RWPE1 (cell line): ENCODE results near the gene EPM2A.

ENCODE experiments used
- CTCF ChIA-PET: fragments of 350-600 bp; sonication (Branson Sonifier 250); formaldehyde crosslinking; extraction: SDS; loops from one replicate; lab custom pipeline; 2021; lab: Yijun Ruan, JAX
- POLR2A ChIA-PET: fragments of 400-600 bp; formaldehyde crosslinking; extraction: SDS; loops from one replicate; lab custom pipeline; 2020; ENCODE audit warnings: antibody characterized with exemption; ENCODE audit not compliant: low non-redundant PET; lab: Yijun Ruan, JAX
- DNase-seq: peaks from one replicate; pipeline ENCODE4 v3.0.0; 2012; ENCODE audit warnings: low spot score
- H3K27ac ChIP-seq: fragments of 450-650 bp; 2 replicates; pipeline ENCODE4 v1.5.1; 2017
- TF ChIP-seq, protein P1 (sequence below): fragments of 450-650 bp; conservative IDR thresholded peaks from 2 replicates; pipeline ENCODE4 v1.5.1; 2017; ENCODE audit warnings: low read depth, mild to moderate bottlenecking

Gene EPM2A

DNA sequence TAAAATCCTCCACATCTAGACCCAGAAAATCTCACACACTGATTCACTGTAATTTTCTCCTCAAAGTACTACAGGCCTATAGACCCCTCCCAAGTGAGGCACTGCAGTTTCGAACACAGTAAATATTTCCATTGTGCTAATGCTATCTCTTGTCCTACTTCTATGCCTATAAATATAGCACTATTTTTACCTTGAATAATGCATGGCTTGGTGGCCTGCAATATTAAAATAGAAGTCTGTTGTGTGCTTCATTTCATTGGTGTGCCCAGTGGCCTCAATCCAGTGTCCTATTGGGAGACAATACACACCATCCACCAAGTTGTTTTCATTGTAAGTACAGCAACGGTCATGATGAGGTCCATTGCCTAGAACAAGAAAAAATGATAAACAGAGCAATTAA lies 49.4 kb downstream of the EPM2A start:
- CTCF ChIA-PET: no interaction called here
- POLR2A ChIA-PET: no interaction called here
- TF ChIP-seq, protein P1, sequence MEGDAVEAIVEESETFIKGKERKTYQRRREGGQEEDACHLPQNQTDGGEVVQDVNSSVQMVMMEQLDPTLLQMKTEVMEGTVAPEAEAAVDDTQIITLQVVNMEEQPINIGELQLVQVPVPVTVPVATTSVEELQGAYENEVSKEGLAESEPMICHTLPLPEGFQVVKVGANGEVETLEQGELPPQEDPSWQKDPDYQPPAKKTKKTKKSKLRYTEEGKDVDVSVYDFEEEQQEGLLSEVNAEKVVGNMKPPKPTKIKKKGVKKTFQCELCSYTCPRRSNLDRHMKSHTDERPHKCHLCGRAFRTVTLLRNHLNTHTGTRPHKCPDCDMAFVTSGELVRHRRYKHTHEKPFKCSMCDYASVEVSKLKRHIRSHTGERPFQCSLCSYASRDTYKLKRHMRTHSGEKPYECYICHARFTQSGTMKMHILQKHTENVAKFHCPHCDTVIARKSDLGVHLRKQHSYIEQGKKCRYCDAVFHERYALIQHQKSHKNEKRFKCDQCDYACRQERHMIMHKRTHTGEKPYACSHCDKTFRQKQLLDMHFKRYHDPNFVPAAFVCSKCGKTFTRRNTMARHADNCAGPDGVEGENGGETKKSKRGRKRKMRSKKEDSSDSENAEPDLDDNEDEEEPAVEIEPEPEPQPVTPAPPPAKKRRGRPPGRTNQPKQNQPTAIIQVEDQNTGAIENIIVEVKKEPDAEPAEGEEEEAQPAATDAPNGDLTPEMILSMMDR: no peak
- DNase-seq: no peak
- no peak overlapping the region for H3K27ac ChIP-seq

DNA sequence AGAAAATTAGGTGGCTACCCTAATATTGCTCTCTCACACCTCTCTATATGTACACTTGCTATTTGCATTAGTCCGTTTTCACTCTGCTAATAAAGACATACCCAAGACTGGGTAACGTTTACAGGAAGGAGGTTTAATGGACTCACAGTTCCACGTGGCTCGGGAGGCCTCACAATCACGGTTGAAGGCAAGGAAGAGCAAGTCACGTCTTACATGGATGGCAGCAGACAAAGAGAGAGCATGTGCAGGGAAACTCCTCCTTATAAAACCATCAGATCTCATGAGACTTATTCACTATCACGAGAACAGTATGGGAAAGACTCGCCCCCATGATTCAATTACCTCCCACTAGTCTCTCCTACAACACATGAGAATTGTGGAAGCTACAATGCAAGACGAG lies 53.4 kb downstream of the EPM2A start:
- no peak for DNase-seq
- ChIA-PET CTCF (no interaction called here), POLR2A (no interaction called here)
- H3K27ac ChIP-seq: no peak overlapping the region
- TF ChIP-seq, protein P1: no peak

DNA sequence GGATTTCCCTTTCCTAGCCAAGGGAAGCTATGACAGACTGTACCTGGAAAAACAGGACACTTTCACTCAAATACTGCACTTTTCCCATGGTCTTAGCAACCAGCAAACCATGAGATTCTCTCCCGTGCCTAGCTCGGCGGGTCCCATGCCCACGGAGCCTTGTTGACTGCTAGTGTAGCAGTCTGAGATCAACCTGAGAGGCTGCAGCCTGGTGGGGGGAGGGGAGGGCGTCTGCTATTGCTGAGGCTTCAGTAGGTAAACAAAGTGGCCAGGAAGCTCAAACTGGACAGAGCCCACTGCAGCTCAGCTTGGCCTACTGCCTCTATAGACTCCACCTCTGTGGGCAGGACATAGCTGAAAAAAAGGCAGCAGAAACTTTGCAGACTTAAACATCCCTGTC lies 61.8 kb downstream of the EPM2A start:
- TF ChIP-seq, protein P1: no peak
- ChIA-PET CTCF (no interaction called here), POLR2A (no interaction called here)
- no peak overlapping the region for H3K27ac ChIP-seq
- DNase-seq: no peak

DNA sequence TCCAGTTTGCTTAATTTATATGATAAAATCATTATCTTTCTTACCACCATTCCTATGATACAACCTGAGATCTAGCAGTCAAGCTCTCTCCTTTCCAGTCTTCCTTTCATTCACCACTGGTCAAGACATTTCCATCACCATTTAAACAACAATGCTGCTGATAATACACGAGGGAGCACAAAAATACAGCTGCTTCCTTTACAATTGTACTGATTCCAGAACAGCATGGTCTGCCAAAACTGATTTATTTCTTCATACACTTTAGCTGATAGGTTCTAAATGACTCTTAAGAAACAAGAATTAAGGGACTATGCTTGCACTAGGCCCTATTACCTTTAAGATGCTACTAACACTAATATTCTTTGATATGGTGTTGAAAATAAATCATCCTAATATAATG lies 65.0 kb downstream of the EPM2A start:
- no peak for DNase-seq
- ChIA-PET CTCF (no interaction called here), POLR2A (no interaction called here)
- TF ChIP-seq, protein P1: no peak
- no peak overlapping the region for H3K27ac ChIP-seq

DNA sequence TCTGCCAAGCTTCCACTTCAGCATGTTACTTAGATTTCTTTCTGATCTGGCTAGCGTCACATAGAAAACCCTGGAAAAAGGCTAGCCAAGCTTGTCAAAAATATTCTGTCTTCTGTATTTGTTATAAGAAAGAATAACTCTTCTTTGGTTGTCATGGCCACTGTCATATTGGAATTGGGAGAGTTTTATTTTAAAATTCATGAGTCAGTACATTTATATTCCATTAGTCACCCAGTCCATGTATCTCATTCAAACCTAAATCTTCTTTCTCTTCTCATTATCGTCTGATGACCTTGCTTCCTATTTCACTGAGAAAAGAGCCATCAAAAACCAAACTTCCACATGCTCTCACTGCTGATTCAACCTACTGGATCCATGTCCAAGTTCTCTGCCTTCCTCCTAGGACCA lies 65.7 kb downstream of the EPM2A start:
- peak; percentile 30 for DNase-seq
- POLR2A ChIA-PET: no interaction called here
- TF ChIP-seq, protein P1: no peak
- H3K27ac ChIP-seq: no peak overlapping the region
- CTCF ChIA-PET: no interaction called here

DNA sequence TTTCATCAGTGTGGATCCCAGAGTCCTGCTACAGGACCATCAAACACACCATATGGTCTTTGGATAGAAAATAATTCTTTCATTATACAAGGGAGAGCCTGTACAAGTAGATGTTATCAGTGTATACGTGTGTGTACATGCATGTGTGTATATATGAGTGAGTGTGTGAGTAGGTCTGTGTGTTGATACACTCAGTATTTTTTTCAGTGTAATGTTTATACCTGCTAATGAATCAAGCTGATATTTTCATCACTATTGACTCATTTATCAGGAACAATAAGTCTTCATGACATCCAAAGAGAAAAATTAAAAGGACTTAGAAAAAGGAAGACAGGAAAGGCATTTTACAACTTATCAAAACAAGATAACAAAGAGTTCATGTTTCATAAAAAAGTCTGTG lies 66.5 kb downstream of the EPM2A start:
- ChIA-PET POLR2A (no interaction called here), CTCF (no interaction called here)
- DNase-seq: no peak
- no peak overlapping the region for H3K27ac ChIP-seq
- TF ChIP-seq, protein P1: no peak

DNA sequence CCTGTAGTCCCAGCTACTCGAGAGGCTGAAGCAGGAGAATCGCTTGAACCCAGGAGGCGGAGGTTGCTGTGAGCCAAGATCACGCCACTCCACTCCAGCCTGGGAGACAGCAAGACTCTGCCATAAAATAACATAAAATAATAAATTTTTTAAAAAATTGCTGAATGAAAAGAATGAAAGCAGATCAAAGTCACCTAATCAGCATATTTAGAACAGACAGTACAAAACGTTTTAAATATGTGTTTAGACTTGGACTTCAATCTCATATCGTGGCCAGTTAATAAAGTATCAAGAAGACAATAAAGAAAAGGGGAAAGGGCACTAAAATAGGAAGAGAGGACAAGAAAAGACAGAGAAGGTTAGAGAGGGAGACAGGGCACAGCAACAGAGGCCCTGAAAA lies 74.6 kb downstream of the EPM2A start:
- POLR2A ChIA-PET: no interaction called here
- no peak for DNase-seq
- H3K27ac ChIP-seq: no peak overlapping the region
- TF ChIP-seq, protein P1: no peak
- CTCF ChIA-PET: no interaction called here
